Measurements from ENCODE around the gene ADISSP.

Gene ADISSP

DNA sequence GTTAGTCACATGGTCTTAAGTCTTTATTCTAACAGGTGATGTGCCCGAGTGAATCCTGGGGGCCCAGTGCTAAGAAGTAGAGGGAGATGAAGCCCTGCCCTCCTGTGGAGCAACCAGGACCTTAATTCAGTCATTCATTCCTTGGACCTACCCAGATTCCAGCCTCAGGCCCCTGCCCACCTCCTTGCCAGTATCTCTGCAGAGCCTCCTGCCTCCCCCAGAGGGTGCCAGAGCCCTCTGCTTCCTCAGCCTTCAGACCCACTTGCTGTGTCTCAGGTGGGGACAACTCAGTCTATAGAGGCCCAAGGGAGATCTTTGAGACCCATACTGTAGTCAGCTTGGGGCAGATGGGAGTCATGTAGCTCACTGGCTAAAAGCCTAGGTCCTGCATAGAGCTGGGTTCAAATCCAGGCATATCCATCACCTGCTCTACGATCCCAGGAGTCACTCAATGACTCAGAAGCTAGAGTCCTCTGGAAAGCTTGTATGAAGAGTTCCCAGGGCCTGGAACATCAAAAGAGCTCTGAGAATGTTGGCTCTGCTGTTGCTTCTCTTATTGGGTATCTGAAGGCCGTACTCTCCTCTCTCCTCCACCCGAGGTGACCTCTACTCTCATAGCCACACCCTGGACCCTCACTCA lies 51.2 kb downstream of the ADISSP start:
- H3K4me2 ChIP-seq (ENCODE audit: low read length) = no peak overlapping the region
- no peaks in the 10 kb centered on the region for H3K36me3 ChIP-seq (ENCODE audit: insufficient read depth, low read length)
- no peak overlapping the region for H3K9ac ChIP-seq (ENCODE audit: low read depth, low read length)
- no peaks in the 10 kb centered on the region for H3K9me3 ChIP-seq (replicated peaks; ENCODE audit: low read length)
- H3K27me3 ChIP-seq (ENCODE audit: control insufficient read depth, insufficient read depth, low read length) = peaks cover 12% of the 10 kb centered on the region
- H3K4me3 ChIP-seq (ENCODE audit: low read length) = no peak overlapping the region
- H3K4me1 ChIP-seq (ENCODE audit: control insufficient read depth, insufficient read depth, low read length) = no peaks in the 10 kb centered on the region

DNA sequence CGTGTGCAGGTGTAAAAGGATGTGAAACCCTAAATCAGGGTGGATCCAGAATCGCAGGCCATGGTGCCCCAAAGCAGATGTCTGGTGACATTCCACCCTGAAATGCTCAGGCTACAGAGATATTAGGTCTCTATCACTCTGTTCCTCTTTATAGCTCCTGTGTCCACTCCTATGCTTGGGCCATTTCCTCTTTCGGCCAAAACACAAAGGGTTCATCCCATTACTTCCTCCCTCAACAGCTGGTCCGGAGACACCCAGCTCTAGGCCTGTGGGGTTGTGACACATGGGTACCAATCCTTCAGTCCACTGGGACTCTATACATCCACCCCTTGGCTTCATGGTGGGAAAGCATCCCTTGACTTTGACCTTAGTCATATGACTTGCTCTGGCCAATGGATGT lies 53.5 kb downstream of the ADISSP start:
- H3K4me2 ChIP-seq (ENCODE audit: low read length) = no peak overlapping the region
- H3K27me3 ChIP-seq (ENCODE audit: control insufficient read depth, insufficient read depth, low read length) = peaks cover 7% of the 10 kb centered on the region
- H3K9me3 ChIP-seq (replicated peaks; ENCODE audit: low read length) = no peaks in the 10 kb centered on the region
- no peak overlapping the region for H3K9ac ChIP-seq (ENCODE audit: low read depth, low read length)
- H3K36me3 ChIP-seq (ENCODE audit: insufficient read depth, low read length) = no peaks in the 10 kb centered on the region
- no peak overlapping the region for H3K4me3 ChIP-seq (ENCODE audit: low read length)
- no peaks in the 10 kb centered on the region for H3K4me1 ChIP-seq (ENCODE audit: control insufficient read depth, insufficient read depth, low read length)

DNA sequence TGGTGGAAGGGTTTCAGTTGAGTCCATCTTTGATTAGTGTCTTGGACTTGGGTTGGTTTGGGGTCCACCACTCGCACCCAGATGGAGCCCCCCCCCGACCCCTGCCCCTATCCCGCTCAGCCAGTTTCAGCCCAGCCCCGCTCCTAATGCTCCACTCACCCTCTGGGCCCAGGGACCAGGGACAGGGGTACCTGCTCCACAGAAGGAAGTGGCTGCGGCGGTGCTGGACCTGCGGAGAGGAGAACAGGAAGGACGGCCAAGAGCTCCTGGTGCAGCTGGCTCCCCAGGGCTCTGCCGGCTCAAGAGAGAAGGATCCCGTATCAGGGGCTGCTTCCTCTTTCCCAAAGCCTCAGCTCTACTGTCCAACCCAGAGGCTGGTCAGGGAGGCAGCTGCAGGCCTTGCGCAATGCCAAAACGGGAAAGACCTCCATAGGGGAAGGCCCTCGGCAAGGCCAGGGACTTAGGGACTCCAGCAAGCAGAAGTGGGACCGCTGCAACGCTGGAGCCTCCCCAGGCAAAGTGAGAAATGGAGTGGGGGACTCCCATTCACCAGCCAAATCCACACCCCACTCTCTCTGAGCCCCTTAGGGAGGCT lies 55.2 kb downstream of the ADISSP start, which contains the start of gene SIGLEC1:
TSS of gene SIGLEC1 (minus strand) at position 322 of the 595 bp plus-strand sequence. CDS start 5,472 bp downstream, outside the sequence.
- H3K4me1 ChIP-seq (ENCODE audit: control insufficient read depth, insufficient read depth, low read length) = peaks cover under 1% of the 10 kb centered on the region
- no peak within 1 kb of the TSS for H3K9ac ChIP-seq (ENCODE audit: low read depth, low read length)

DNA sequence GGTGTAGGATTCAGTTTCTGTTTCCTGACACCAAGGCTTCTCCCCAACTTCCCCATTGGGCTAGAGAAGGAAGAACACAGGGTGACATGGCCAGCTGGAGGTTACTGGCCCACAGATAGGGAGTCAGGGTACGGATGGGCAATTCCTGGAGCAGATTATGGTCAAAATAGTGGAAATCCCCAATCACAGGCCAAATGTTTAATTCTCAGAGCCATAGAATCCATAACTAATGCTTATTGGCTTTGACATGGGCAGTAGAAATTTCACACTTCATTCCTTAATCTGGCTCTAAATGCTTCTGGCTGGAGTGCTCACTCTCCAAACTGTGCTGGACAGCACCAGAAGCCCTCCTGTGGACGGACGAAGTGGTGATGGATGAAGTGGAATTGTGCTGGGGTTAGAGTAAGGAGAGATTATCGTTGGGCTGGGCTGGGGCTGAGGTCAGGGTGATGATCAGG lies 56.0 kb downstream of the ADISSP start:
- no peaks in the 10 kb centered on the region for H3K9me3 ChIP-seq (replicated peaks; ENCODE audit: low read length)
- H3K4me3 ChIP-seq (ENCODE audit: low read length) = no peak overlapping the region
- H3K36me3 ChIP-seq (ENCODE audit: insufficient read depth, low read length) = no peaks in the 10 kb centered on the region
- peaks cover 3% of the 10 kb centered on the region for H3K4me1 ChIP-seq (ENCODE audit: control insufficient read depth, insufficient read depth, low read length)
- H3K9ac ChIP-seq (ENCODE audit: low read depth, low read length) = no peak overlapping the region
- no peak overlapping the region for H3K4me2 ChIP-seq (ENCODE audit: low read length)
- H3K27me3 ChIP-seq (ENCODE audit: control insufficient read depth, insufficient read depth, low read length) = peaks cover 22% of the 10 kb centered on the region

More for the DNA sequence above, 55.2 kb downstream of the ADISSP start, which contains the start of gene SIGLEC1:
- no peak within 1 kb of the TSS for H3K4me3 ChIP-seq (ENCODE audit: low read length)
- peaks cover 13% of the 10 kb centered on the region for H3K27me3 ChIP-seq (ENCODE audit: control insufficient read depth, insufficient read depth, low read length)
- no peak within 1 kb of the TSS for H3K4me2 ChIP-seq (ENCODE audit: low read length)
- no peaks in the 10 kb centered on the region for H3K9me3 ChIP-seq (replicated peaks; ENCODE audit: low read length)
- no peaks in the 10 kb centered on the region for H3K36me3 ChIP-seq (ENCODE audit: insufficient read depth, low read length)

DNA sequence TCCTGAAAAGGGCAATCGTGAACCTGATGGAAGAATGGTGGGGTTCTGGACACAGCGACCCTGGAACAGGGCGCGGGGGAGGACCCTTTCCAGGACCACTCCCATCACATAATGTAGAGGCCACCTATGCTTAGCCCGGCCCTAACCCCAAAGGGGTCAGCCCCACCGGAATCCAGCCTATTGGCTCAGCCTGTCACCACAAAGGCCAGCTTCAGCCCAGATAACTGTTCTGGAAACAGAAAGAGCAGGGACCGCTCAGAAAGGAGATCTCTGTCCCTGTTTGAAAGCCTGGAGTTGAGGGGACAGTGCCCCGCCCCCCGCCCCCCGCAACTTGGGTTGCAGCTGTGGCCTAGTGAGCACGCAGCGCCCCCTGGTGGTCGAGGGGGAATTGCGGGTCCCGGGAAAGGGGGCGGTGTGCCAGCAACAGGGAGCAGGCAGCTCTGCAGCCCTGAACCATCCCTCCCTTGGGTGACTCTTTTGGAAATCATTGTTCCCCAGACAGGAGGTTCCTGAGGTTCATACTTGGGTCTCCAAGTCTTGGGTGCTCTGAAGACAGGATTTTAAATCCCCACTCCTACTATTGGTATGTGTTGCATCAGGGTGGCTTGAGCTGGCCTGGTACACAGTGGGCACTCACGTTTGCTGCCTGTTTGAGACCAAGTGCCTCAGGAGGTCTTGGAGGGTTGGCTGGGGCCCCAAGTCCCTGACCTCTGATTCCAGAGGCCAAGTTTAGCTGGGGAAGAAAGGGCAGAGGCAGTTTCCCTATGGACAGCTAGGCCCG lies 56.7 kb downstream of the ADISSP start:
- Histone ChIP-seq H3K27me3 (ENCODE audit: control insufficient read depth, insufficient read depth, low read length) (peaks cover 25% of the 10 kb centered on the region), H3K4me2 (ENCODE audit: low read length) (no peak overlapping the region), H3K4me1 (ENCODE audit: control insufficient read depth, insufficient read depth, low read length) (peaks cover 3% of the 10 kb centered on the region), H3K4me3 (ENCODE audit: low read length) (no peak overlapping the region), H3K9me3 (replicated peaks; ENCODE audit: low read length) (no peaks in the 10 kb centered on the region), H3K9ac (ENCODE audit: low read depth, low read length) (no peak overlapping the region), H3K36me3 (ENCODE audit: insufficient read depth, low read length) (no peaks in the 10 kb centered on the region)

DNA sequence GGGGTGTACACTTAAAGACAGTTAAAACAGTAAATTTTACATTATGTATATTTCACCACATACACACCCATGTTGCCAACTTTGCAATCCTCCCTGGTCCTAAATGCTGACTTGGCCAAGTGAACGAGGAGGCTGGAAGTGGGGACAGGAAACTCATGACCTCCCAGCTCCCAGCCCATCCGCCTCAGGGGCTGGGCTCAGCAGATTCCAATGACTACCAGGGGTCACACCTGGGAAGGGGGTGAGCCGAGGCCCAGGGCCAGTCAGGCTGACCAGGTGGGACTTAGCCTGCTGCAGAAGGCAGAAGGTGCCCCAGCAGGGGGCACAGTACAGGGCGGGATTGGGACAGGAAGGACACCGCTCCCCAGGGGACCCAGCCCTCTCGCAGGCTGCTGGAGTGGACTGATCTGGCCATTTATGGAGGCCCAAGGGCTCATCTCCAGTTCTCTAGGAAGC lies 57.5 kb downstream of the ADISSP start:
- Histone ChIP-seq H3K27me3 (ENCODE audit: control insufficient read depth, insufficient read depth, low read length) (peaks cover 30% of the 10 kb centered on the region), H3K4me3 (ENCODE audit: low read length) (no peak overlapping the region), H3K4me2 (ENCODE audit: low read length) (no peak overlapping the region), H3K9ac (ENCODE audit: low read depth, low read length) (no peak overlapping the region), H3K4me1 (ENCODE audit: control insufficient read depth, insufficient read depth, low read length) (peaks cover 3% of the 10 kb centered on the region), H3K36me3 (ENCODE audit: insufficient read depth, low read length) (no peaks in the 10 kb centered on the region), H3K9me3 (replicated peaks; ENCODE audit: low read length) (no peaks in the 10 kb centered on the region)

DNA sequence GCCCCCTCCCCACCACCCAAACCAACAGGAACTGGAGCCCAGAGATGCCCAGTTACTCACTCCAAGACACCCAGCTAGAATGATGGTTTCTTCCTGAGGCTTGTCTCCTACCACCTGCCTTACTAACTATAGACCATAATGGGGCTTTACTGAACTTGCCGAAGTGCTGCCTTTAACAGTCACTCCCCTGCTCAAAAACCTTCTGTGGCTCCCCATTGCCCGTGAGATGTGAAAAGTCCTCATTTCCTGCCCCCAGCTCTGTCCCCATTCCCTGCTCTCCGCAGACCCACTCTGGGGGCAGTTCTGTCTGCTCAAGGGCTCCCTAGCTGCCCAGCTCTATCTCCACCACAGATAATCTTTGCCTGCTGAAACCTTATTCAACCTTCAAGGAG lies 60.0 kb downstream of the ADISSP start:
- H3K4me3 ChIP-seq (ENCODE audit: low read length) = no peak overlapping the region
- H3K4me1 ChIP-seq (ENCODE audit: control insufficient read depth, insufficient read depth, low read length) = peaks cover 3% of the 10 kb centered on the region
- no peak overlapping the region for H3K4me2 ChIP-seq (ENCODE audit: low read length)
- no peaks in the 10 kb centered on the region for H3K9me3 ChIP-seq (replicated peaks; ENCODE audit: low read length)
- peaks cover 38% of the 10 kb centered on the region for H3K27me3 ChIP-seq (ENCODE audit: control insufficient read depth, insufficient read depth, low read length)
- H3K9ac ChIP-seq (ENCODE audit: low read depth, low read length) = no peak overlapping the region
- no peaks in the 10 kb centered on the region for H3K36me3 ChIP-seq (ENCODE audit: insufficient read depth, low read length)

DNA sequence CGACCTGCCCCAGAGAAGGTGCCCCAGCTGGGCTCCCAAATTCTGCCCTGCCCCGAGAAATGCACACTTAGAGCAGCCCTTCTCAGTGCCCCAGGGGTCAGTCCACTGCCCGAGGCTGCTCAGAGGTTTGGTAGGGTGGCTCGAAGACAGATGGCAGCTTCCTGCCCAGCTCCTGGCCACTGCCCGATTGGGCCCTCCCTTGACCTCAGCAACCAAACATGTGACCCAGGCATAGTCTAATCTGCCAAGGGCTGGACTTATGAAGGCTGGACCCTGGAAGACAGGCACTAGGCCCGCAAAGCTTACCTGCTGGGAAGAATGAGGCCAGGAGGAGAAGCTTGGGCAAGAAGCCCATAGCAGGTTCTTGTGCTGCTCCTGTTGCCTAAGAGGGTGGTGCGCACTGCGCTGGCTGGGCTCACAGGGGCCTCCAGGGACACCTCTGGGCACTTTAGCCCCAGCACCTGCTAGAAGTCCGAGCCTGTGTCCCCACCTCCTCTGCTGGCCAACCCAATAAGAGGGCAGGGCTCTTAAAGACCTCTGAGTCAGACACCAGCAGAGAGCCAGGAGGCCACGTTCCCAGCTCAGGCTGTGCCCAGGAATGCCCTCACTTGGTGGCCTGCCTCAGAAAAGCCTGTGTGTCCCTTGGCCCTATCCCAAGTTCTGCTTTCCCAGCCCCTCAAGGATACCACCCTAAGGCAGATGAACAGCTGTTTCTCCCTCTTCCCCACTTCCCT lies 60.6 kb downstream of the ADISSP start:
- no peaks in the 10 kb centered on the region for H3K36me3 ChIP-seq (ENCODE audit: insufficient read depth, low read length)
- H3K4me2 ChIP-seq (ENCODE audit: low read length) = no peak overlapping the region
- H3K9me3 ChIP-seq (replicated peaks; ENCODE audit: low read length) = no peaks in the 10 kb centered on the region
- peaks cover 39% of the 10 kb centered on the region for H3K27me3 ChIP-seq (ENCODE audit: control insufficient read depth, insufficient read depth, low read length)
- no peak overlapping the region for H3K9ac ChIP-seq (ENCODE audit: low read depth, low read length)
- H3K4me1 ChIP-seq (ENCODE audit: control insufficient read depth, insufficient read depth, low read length) = peaks cover 3% of the 10 kb centered on the region
- no peak overlapping the region for H3K4me3 ChIP-seq (ENCODE audit: low read length)

DNA sequence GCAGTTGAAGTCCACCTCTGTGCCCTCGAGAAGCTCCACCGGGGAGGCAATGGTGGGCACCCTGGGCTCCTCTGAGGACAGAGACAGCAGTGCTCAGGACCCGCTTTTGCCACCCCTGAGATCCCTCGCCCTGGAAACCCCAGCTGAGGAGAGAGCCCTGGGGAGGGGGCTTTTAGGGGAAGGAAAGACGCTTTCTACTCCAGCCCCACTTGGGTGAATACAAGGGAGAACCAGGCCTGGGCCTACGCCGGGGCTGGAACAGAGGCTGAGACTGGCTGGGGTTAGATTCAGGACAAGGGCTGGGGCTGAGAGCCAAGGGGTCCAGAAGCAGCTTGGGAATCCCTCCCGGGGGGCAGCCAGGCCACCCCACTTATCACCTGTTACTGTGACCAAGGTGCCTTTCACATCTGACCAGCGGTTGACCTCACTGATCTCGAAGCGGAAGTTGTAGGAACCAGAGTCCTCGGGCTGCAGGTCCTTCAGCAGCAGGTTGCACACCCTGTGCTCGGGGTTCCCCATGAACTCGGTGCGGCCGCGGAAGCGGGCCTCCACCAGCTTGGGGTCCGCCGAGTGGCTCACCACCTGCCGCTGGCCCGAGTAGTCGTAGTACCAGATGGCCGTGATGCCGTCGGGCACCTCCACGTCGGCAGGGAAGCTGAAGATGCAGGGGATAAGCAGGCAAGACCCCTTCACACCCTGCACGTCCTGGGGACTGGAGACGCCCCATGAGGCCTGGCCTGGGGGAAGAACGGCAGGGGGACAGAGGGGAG lies 61.4 kb downstream of the ADISSP start:
- Histone ChIP-seq H3K4me2 (ENCODE audit: low read length) (no peak overlapping the region), H3K9me3 (replicated peaks; ENCODE audit: low read length) (no peaks in the 10 kb centered on the region), H3K36me3 (ENCODE audit: insufficient read depth, low read length) (no peaks in the 10 kb centered on the region), H3K9ac (ENCODE audit: low read depth, low read length) (no peak overlapping the region), H3K27me3 (ENCODE audit: control insufficient read depth, insufficient read depth, low read length) (peaks cover 47% of the 10 kb centered on the region), H3K4me1 (ENCODE audit: control insufficient read depth, insufficient read depth, low read length) (peaks cover 3% of the 10 kb centered on the region), H3K4me3 (ENCODE audit: low read length) (no peak overlapping the region)

DNA sequence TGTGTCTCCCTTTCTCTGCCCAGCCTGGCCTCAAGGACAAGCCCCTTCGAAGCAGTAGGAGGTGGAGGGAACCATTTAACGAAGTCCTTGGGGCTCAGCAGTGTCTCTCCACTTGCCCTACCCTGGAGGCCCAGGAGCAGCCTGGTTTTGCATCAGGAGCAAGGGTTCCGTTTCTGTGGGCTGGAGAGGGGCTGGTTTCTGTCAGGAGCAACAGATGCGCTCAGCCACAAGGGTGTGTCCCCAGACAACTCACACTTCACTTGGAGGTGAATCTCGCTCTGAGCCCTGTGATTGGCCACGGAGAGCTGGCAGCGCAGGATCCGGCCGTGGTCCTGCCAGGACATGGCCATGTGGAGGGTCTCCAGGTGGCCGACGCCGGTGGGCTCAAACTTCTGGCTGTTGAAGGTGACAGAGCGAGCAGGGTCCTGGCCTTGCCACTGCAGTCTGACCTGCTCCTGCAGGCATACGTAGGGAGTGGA lies 62.0 kb downstream of the ADISSP start:
- Histone ChIP-seq H3K36me3 (ENCODE audit: insufficient read depth, low read length) (no peaks in the 10 kb centered on the region), H3K4me1 (ENCODE audit: control insufficient read depth, insufficient read depth, low read length) (peaks cover 3% of the 10 kb centered on the region), H3K4me3 (ENCODE audit: low read length) (no peak overlapping the region), H3K9me3 (replicated peaks; ENCODE audit: low read length) (no peaks in the 10 kb centered on the region), H3K4me2 (ENCODE audit: low read length) (no peak overlapping the region), H3K27me3 (ENCODE audit: control insufficient read depth, insufficient read depth, low read length) (peaks cover 49% of the 10 kb centered on the region), H3K9ac (ENCODE audit: low read depth, low read length) (no peak overlapping the region)
